Measurements from ENCODE around the gene CTNNA1.
"Not testable (repeated sequence)": the region's sequence is repeated elsewhere in the genome, so short reads cannot be mapped to it uniquely, and the experiment has no call there.

Gene CTNNA1

DNA sequence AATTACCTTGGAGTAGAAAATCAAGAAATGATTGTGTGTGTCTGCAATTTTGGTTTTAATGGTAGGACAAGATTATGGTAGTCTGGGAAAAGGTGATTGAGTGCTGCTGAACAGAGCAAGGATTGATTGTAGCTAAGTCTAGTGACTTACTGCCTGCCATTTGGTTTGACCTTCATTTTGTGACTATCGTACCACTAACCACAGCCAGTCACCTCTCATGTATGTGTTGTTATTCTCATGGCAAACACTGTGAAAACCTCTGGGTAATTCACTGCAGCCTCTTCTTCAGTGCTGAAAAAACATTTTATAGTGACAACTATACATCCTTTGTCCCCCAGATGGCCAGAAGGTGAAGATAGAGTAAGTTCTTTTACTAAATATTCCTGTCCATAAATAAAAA lies 37.5 kb downstream of the CTNNA1 start:
- no peak for DNase-seq
- in situ Hi-C loops (cut with MboI; ENCODE audit: low pct_unique_long_range_greater_than_20kb, low sequenced_read_pairs) = no loop called here

DNA sequence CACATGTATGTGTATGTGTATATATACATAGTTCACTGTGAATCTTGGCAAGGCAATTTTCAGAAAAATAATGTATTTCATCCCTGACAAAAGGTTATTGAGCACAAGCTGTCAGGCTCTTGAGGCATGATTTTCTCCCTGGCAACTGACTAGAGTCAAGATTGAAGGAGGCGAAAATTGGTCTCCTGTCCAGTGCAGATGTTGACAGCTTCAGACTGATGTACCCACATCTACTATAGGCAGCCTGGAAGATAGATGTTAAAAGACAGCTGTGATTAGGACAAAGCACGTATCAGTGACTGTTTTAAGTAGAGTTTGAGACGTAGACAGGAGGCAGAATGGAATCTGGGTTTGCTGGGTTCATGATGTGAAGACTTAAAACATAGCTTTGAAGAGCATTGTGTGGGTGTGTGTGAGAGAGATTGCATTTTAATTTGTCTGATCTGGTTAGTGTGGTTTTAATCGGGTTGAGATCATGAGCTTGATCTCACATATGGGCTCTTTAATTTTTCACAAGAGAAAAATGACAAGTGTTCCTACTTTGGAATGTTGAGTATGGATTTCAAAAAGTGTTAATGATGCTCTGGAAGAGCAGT lies 39.1 kb downstream of the CTNNA1 start:
- in situ Hi-C loops (cut with MboI; ENCODE audit: low pct_unique_long_range_greater_than_20kb, low sequenced_read_pairs) = no loop called here
- no peak for DNase-seq

DNA sequence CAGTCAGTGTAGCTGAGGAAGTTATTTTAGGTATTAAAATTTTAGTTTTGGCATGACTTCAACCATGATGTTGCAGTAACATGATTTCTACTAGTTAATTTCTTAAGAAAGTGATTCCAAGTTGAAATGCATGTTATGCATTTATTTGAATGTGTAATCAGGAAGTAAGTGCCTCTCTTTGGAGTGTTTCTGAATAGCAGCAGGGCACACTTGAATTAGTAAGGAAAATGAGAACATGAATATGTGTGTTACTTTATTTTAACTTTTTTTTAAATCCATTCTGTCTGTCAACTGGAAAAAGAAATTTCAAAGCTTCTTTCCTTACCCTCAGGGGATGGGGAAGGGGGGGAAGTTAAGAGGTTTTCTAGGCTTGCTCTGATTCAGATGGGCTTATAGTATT lies 40.4 kb downstream of the CTNNA1 start:
- in situ Hi-C loops (cut with MboI; ENCODE audit: low pct_unique_long_range_greater_than_20kb, low sequenced_read_pairs) = no loop called here
- DNase-seq = no peak

GRCh38 chr5:138803285-138803684 lies 50.1 kb downstream of the CTNNA1 start:
- in situ Hi-C loops (cut with MboI; ENCODE audit: low pct_unique_long_range_greater_than_20kb, low sequenced_read_pairs) = no loop called here
- no peak for DNase-seq

- in situ Hi-C loops (cut with MboI; ENCODE audit: low pct_unique_long_range_greater_than_20kb, low sequenced_read_pairs) = no loop called here
- DNase-seq = no peak
These were observed 50.7 kb downstream of the CTNNA1 start for GRCh38 chr5:138803935-138804334.

GRCh38 chr5:138805096-138805495 lies 51.9 kb downstream of the CTNNA1 start:
- DNase-seq = no peak
- in situ Hi-C loops (cut with MboI; ENCODE audit: low pct_unique_long_range_greater_than_20kb, low sequenced_read_pairs) = no loop called here

DNA sequence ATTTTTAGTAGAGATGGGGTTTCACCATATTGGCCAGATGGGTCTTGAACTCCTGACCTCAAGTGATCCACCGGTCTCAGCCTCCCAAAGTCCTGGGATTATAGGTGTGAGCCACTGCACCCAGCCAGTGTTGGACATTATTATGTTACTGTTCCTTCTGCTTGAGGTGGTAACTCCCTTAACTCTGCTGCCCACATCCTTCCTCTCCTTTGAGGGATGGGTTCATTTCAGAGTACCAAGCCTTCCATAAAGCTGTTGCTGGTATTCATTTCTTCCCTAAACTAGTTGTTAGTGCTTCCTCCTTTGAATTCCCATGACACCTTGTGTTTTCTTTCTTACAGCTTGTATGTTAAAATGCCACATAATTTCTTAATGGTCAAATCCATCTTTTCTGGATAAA lies 54.0 kb downstream of the CTNNA1 start:
- peak; percentile 63 for DNase-seq
- in situ Hi-C loops (cut with MboI; ENCODE audit: low pct_unique_long_range_greater_than_20kb, low sequenced_read_pairs) = no loop called here

- DNase-seq = no peak
These were observed 56.2 kb downstream of the CTNNA1 start for GRCh38 chr5:138809391-138809790.

DNA sequence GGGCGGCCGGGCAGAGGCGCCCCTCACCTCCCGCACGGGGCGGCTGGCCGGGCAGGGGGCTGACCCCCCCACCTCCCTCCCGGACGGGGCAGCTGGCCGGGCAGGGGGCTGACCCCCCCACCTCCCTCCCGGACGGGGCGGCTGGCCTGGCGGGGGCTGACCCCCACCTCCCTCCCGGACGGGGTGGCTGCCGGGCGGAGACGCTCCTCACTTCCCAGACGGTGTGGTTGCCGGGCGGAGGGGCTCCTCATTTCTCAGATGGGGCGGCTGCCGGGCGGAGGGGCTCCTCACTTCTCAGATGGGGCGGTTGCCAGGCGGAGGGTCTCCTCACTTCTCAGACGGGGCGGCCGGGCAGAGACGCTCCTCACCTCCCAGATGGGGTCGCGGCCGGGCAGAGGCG lies 57.6 kb downstream of the CTNNA1 start:
- in situ Hi-C loops (cut with MboI; ENCODE audit: low pct_unique_long_range_greater_than_20kb, low sequenced_read_pairs); DNase-seq: not testable (repeated sequence)

More at GRCh38 chr5:138809391-138809790, 56.2 kb downstream of the CTNNA1 start:
- in situ Hi-C loops (cut with MboI; ENCODE audit: low pct_unique_long_range_greater_than_20kb, low sequenced_read_pairs) = no loop called here

- in situ Hi-C loops (cut with MboI; ENCODE audit: low pct_unique_long_range_greater_than_20kb, low sequenced_read_pairs) = no loop called here
These were observed 62.3 kb downstream of the CTNNA1 start for GRCh38 chr5:138815529-138815928.

DNA sequence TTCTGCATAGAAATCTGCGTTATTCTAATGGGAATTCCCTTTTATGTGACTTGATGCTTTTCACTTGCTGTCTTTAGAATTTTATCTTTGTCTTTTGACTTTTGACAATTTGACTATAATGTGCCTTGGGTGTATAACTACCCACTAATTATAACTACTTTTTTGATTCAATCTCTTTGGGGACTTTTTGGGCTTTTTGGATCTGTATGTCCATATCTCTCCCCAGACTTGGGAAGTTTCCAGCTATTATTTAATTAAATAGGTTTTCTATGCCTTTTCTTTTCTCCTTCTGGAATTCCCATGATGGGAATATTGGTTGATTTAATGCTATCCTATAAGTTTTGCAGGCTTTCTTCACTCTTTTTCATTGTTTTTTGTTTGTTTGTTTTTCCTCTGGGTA lies 64.0 kb downstream of the CTNNA1 start:
- in situ Hi-C loops (cut with MboI; ENCODE audit: low pct_unique_long_range_greater_than_20kb, low sequenced_read_pairs) = no loop called here
- no peak for DNase-seq

More at GRCh38 chr5:138815529-138815928, 62.3 kb downstream of the CTNNA1 start:
- no peak for DNase-seq

GRCh38 chr5:138819081-138819480 lies 65.9 kb downstream of the CTNNA1 start:
- in situ Hi-C loops (cut with MboI; ENCODE audit: low pct_unique_long_range_greater_than_20kb, low sequenced_read_pairs) = no loop called here
- no peak for DNase-seq

DNA sequence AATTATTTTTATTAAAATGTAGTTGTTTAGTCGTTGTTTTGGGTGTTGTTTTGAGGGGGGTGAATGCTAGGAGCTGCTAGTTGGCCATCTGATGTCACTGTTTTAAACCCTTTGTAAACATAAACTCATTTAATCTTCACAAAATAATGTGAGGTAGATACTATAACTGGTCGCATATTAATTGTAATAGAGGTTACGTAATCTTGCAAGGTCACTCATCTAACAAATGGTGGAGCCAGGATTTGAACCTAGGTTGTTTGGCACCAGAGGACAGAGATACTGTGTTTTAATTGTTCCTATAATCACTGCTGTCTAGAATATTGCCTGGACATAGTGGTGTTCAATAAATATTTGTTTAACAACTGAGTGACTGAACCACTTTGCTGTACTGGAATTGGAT lies 67.5 kb downstream of the CTNNA1 start:
- DNase-seq = no peak
- in situ Hi-C loops (cut with MboI; ENCODE audit: low pct_unique_long_range_greater_than_20kb, low sequenced_read_pairs) = no loop called here

DNA sequence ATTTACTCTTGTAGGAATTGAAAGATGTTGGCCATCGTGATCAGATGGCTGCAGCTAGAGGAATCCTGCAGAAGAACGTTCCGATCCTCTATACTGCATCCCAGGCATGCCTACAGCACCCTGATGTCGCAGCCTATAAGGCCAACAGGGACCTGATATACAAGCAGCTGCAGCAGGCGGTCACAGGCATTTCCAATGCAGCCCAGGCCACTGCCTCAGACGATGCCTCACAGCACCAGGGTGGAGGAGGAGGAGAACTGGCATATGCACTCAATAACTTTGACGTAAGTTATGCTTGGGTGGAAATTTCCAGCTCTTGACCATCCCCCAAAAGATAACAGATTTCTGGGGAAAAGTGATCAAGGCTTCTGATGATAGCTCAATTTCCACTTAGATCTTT lies 71.3 kb downstream of the CTNNA1 start:
- in situ Hi-C loops (cut with MboI; ENCODE audit: low pct_unique_long_range_greater_than_20kb, low sequenced_read_pairs) = no loop called here
- DNase-seq = no peak

DNA sequence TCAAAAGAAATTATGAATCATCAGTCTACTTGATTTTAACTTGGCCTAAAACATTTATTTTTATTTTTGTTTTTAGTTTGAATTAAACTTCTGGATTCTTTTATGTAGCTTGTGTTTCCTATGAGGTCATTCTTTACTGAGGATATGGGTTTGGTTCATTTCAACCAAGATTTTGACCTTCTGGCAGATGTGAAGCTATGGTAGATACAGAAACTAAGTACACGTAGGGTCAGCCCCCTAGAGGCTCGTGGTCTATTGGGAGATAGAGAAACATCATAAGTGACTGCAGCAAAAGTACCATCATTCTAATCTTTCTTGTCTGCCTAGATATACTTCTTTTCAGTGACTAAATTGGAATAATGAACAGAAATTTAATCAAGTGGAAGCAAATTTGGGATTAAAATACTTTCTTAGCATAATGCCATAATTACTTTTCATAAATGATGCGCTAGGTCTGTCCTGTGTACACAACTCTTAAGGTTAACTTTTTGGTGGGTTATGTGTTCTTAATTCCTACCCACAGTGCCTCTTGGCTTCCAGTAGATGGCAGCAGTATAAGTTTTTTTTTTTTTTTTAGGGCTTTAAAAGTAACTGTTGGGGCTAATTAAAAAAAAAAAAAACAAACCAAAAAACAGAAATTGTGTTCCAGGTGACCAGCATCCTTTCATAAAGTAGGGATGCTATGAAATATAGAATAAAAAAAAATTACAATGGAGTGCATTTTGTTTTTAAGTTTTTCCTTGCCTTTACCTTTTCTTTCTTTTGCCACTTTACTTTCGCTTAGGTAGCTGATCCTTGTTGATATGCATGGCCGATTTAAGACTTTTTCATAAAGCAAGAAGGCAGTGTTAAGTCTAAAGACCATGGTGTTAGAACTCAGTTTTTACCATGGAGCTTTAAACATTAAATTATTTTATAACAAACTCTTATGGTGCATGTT lies 72.0 kb downstream of the CTNNA1 start:
- in situ Hi-C loops (cut with MboI; ENCODE audit: low pct_unique_long_range_greater_than_20kb, low sequenced_read_pairs) = no loop called here
- peak; percentile 29 for DNase-seq

DNA sequence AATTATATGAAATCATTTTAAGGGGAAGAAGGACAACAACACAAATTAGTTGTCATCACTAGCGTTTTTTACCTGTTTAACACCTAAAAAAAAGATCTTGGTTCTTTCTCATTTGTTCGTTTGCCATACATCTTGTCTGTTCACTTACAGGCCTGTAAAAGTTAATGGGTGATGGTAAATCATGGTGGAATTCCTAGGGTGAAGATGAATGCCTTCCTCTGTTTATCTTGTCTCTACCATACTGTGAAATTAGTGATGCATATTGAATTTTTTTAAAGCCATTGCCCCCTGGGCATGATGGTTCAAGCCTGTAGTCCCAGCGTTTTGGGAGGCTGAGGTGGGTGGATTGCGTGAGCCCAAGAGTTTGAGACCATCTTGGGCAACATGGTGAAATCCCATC lies 75.3 kb downstream of the CTNNA1 start:
- in situ Hi-C loops (cut with MboI; ENCODE audit: low pct_unique_long_range_greater_than_20kb, low sequenced_read_pairs) = no loop called here
- DNase-seq = no peak

DNA sequence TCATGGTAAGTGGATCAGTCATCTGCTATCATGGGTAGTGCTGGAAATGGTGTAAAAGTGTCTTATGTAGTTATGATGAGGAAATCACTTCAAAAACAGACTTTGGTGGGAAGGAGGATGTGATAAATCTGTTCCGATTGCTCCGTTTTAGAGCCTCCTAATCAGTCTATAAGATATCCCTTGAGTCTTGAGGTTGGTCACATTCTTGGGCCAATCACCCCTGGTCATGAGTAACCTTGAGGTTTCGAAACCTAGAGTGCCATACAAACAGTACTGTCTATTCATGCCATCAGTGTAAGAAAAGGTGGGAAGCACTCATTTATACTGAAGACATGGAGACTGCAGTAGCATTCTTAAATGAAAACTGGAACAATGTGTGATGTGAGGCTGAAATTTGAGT lies 76.1 kb downstream of the CTNNA1 start:
- in situ Hi-C loops (cut with MboI; ENCODE audit: low pct_unique_long_range_greater_than_20kb, low sequenced_read_pairs) = no loop called here
- DNase-seq = no peak

GRCh38 chr5:138831703-138832102 lies 78.5 kb downstream of the CTNNA1 start:
- in situ Hi-C loops (cut with MboI; ENCODE audit: low pct_unique_long_range_greater_than_20kb, low sequenced_read_pairs) = no loop called here
- peak; percentile 4 for DNase-seq

- in situ Hi-C loops (cut with MboI; ENCODE audit: low pct_unique_long_range_greater_than_20kb, low sequenced_read_pairs) = no loop called here
These were observed 79.0 kb downstream of the CTNNA1 start for GRCh38 chr5:138832218-138832617.

GRCh38 chr5:138833080-138833479 lies 79.9 kb downstream of the CTNNA1 start:
- in situ Hi-C loops (cut with MboI; ENCODE audit: low pct_unique_long_range_greater_than_20kb, low sequenced_read_pairs) = no loop called here
- no peak for DNase-seq

More at GRCh38 chr5:138832218-138832617, 79.0 kb downstream of the CTNNA1 start:
- DNase-seq = peak; percentile 41
